HepG2 (cell line): ENCODE data around the gene ZIC2. TPM values are rescaled to one million over a fixed set of nuclear protein-coding genes. Genes with fewer than 3 reads are reported as not detected.
A peak's percentile ranks its signal among the peaks of the same experiment; 100 is the strongest.

Experiments
- CEBPG ChIP-seq: IDR thresholded peaks from 2 replicates; pipeline ENCODE4 v1.6.1; 2016
- DNMT3B ChIP-seq: conservative IDR thresholded peaks from 2 replicates; pipeline ENCODE4 v1.6.1; 2016; ENCODE audit warnings: missing biosample characterization, control low read depth
- DPF2 ChIP-seq: sonication (generic); formaldehyde crosslinking; IDR thresholded peaks from 2 replicates; pipeline ENCODE4 v1.4.0; 2020; ENCODE audit warnings: mild to moderate bottlenecking, low read depth, missing genetic modification reagents, borderline replicate concordance
- FOXJ3 ChIP-seq: sonication (generic); formaldehyde crosslinking; IDR thresholded peaks from 2 replicates; pipeline ENCODE4 v1.4.0; 2020; ENCODE audit warnings: missing genetic modification reagents, mild to moderate bottlenecking, borderline replicate concordance
- FOXP1 ChIP-seq, 2 experiments: fragments of 450-650 bp in 1 of 2; IDR thresholded peaks; 2 replicates each; pipeline ENCODE4 v1.6.1; 2017 to 2018; ENCODE audit warnings: antibody characterized with exemption in 1 of 2
- HNF1B ChIP-seq: sonication (generic); formaldehyde crosslinking; IDR thresholded peaks from 2 replicates; pipeline ENCODE4 v1.5.1; 2020; ENCODE audit warnings: mild to moderate bottlenecking, moderate library complexity, missing genetic modification reagents
- HNRNPLL ChIP-seq: fragments of 200-400 bp; formaldehyde crosslinking; IDR thresholded peaks from 2 replicates; pipeline ENCODE4 v1.6.1; 2017; ENCODE audit warnings: mild to moderate bottlenecking, low read depth, low read length; ENCODE audit not compliant: poor library complexity, severe bottlenecking
- NFIC ChIP-seq: IDR thresholded peaks from 2 replicates; pipeline ENCODE4 v1.6.1; 2012; ENCODE audit warnings: mild to moderate bottlenecking, low read length, inconsistent platforms
- NR3C1 ChIP-seq: sonication (generic); formaldehyde crosslinking; IDR thresholded peaks from 2 replicates; pipeline ENCODE4 v1.4.0; 2020; ENCODE audit warnings: missing genetic modification reagents
- PHF21A ChIP-seq: sonication (generic); formaldehyde crosslinking; IDR thresholded peaks from 2 replicates; pipeline ENCODE4 v1.5.0; 2020; ENCODE audit warnings: mild to moderate bottlenecking, missing genetic modification reagents
- POLR2G ChIP-seq: fragments of 200-400 bp; formaldehyde crosslinking; IDR thresholded peaks from 2 replicates; pipeline ENCODE4 v1.6.1; 2018; ENCODE audit warnings: mild to moderate bottlenecking, low read depth, low read length, moderate library complexity
- RBAK ChIP-seq: sonication (generic); formaldehyde crosslinking; IDR thresholded peaks from 2 replicates; pipeline ENCODE4 v1.5.1; 2020; ENCODE audit warnings: mild to moderate bottlenecking, missing genetic modification reagents
- RCOR2 ChIP-seq: IDR thresholded peaks from 2 replicates; pipeline ENCODE4 v1.6.1; 2016; ENCODE audit warnings: missing biosample characterization, missing genetic modification reagents
- RERE ChIP-seq: IDR thresholded peaks from 2 replicates; pipeline ENCODE4 v1.6.1; 2016; ENCODE audit warnings: low read depth, missing genetic modification reagents, missing compliant biosample characterization
- SMAD3 ChIP-seq: sonication (generic); formaldehyde crosslinking; IDR thresholded peaks from 2 replicates; pipeline ENCODE4 v1.4.0; 2020; ENCODE audit warnings: missing genetic modification reagents
- WIZ ChIP-seq: sonication (generic); formaldehyde crosslinking; IDR thresholded peaks from 2 replicates; pipeline ENCODE4 v1.5.1; 2020; ENCODE audit warnings: mild to moderate bottlenecking, missing genetic modification reagents
- ZMAT3 ChIP-seq: sonication (generic); formaldehyde crosslinking; conservative IDR thresholded peaks from 2 replicates; pipeline ENCODE4 v1.7.0; 2021; ENCODE audit warnings: missing genetic modification reagents
- ZNF274 ChIP-seq: sonication (generic); formaldehyde crosslinking; IDR thresholded peaks from 2 replicates; pipeline ENCODE4 v1.5.1; 2020; ENCODE audit warnings: mild to moderate bottlenecking, missing genetic modification reagents
- ZNF292 ChIP-seq: sonication (generic); formaldehyde crosslinking; IDR thresholded peaks from 2 replicates; pipeline ENCODE4 v1.8.1; 2022; ENCODE audit warnings: mild to moderate bottlenecking, low read depth, missing genetic modification reagents, borderline replicate concordance
- ZNF577 ChIP-seq: sonication (generic); formaldehyde crosslinking; IDR thresholded peaks from 2 replicates; pipeline ENCODE4 v1.4.0; 2020; ENCODE audit warnings: mild to moderate bottlenecking, low read depth, missing genetic modification reagents, borderline replicate concordance
- ZNF605 ChIP-seq: sonication (generic); formaldehyde crosslinking; IDR thresholded peaks from 2 replicates; pipeline ENCODE4 v1.8.0; 2022; ENCODE audit warnings: mild to moderate bottlenecking, missing genetic modification reagents
- ZNF629 ChIP-seq: sonication (generic); formaldehyde crosslinking; conservative IDR thresholded peaks from 2 replicates; pipeline ENCODE4 v1.5.0; 2020; ENCODE audit warnings: missing genetic modification reagents
- ZNF816 ChIP-seq: sonication (generic); formaldehyde crosslinking; IDR thresholded peaks from 2 replicates; pipeline ENCODE4 v1.8.0; 2022; ENCODE audit warnings: missing genetic modification reagents, mild to moderate bottlenecking, borderline replicate concordance
- polyA plus RNA-seq, 8 experiments: library from polyadenylated mRNA; depleted of rRNA in 3 of 8; stranded (reverse) in 7 of 8; unstranded in 1 of 8; fragments of >200 nt; fragmentation: Illumina TruSeq in 4 of 8; extraction: Trizol in 4 of 8; gene quantifications; 2 replicates each; pipeline versions ENCODE4 v1.2.1 to v1.2.3, GENCODE V29; 2011 to 2016; ENCODE audit warnings: low read depth in 4 of 8, missing spikeins in 1 of 8, mixed read lengths in 1 of 8; ENCODE audit not compliant: insufficient read depth in 1 of 8
- total RNA-seq, 5 experiments: library from RNA; depleted of rRNA; stranded (reverse); fragments of >200 nt; fragmentation: Illumina TruSeq; extraction: Trizol; gene quantifications; 2 replicates each; pipeline ENCODE4 v1.2.3, GENCODE V29; 2016; ENCODE audit warnings: low read depth in 1 of 5
- TF ChIP-seq, protein P1 (sequence below): IDR thresholded peaks from 2 replicates; pipeline ENCODE4 v1.6.1; 2016; ENCODE audit warnings: missing genetic modification reagents, missing compliant biosample characterization

The ZIC2 gene
- total and polyA plus RNA-seq, 2 of the 13 experiments (the other 11 are each of a cell fraction or from before 2014, with no cell fraction given): 0.13 TPM; not detected in 1

DNA sequence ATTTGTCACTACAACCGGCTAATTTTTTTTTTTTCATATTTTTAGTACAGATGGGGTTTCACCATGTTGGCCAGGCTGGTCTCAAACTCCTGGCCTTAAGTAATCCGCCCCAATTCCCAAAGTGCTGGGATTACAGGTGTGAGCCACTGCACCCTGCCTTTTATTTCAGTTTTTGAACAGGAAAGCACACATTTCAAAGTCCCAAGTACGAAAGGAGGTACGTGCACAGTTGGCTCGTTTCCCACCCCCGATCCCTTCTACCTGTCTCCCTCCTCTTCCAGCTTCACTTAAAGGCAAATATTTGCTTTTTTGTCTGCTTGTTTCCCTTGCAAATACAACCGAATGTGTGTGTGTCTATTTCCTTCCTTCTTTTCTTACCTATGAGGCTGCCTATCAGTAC lies 40.5 kb upstream of the ZIC2 start (continued):
- TF ChIP-seq ZMAT3 (CRISPR knock-in tag) (0 out of 2 replicates have a peak, but pooled peaks have one; percentile 27), ZNF816 (CRISPR knock-in tag) (peak; percentile 57; the same call in 1 of the 2 replicates), PHF21A (0 out of 2 replicates have a peak, but pooled peaks have one; percentile 51), POLR2G (no peak), FOXP1 (IDR thresholded peaks at IDR 0.05) (no peak), FOXP1 (CRISPR knock-in tag; IDR thresholded peaks at IDR 0.05) (peak; percentile 83), HNRNPLL (no peak), RERE (CRISPR knock-in tag) (peak; percentile 86), CEBPG (peak; percentile 44; the same call in 1 of the 2 replicates), ZNF577 (CRISPR knock-in tag) (no peak), SMAD3 (no peak), DPF2 (peak; percentile 81; the same call in 1 of the 2 replicates), RCOR2 (CRISPR knock-in tag) (peak; percentile 74; the same call in 1 of the 2 replicates), ZNF274 (CRISPR knock-in tag) (no peak), RBAK (CRISPR knock-in tag) (peak; percentile 69; the same call in 1 of the 2 replicates), HNF1B (CRISPR knock-in tag) (peak; percentile 74; the same call in 1 of the 2 replicates), DNMT3B (CRISPR knock-in tag) (no peak), NR3C1 (CRISPR knock-in tag) (no peak), ZNF292 (CRISPR knock-in tag) (peak; percentile 90; the same call in 1 of the 2 replicates), ZNF605 (CRISPR knock-in tag) (no peak), ZNF629 (CRISPR knock-in tag) (0 out of 2 replicates have a peak, but pooled peaks have one; percentile 10), NFIC (peak; percentile 81; the same call in 1 of the 2 replicates), FOXJ3 (CRISPR knock-in tag) (0 out of 2 replicates have a peak, but pooled peaks have one; percentile 24), WIZ (CRISPR knock-in tag) (no peak)
- TF ChIP-seq, protein P1, sequence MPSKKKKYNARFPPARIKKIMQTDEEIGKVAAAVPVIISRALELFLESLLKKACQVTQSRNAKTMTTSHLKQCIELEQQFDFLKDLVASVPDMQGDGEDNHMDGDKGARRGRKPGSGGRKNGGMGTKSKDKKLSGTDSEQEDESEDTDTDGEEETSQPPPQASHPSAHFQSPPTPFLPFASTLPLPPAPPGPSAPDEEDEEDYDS (CRISPR knock-in tag): peak; percentile 48; the same call in 1 of the 2 replicates
